Right atrium auricular region (tissue), 2 donors: ENCODE data around the gene ZNF845. TPM values are rescaled to one million over a fixed set of nuclear protein-coding genes. Genes with fewer than 3 reads are reported as not detected.
"Not testable (repeated sequence)": the region's sequence is repeated elsewhere in the genome, so short reads cannot be mapped to it uniquely, and the experiment has no call there.

ENCODE experiments used
- DNase-seq: peaks from one replicate; pipeline ENCODE4 v3.0.0-alpha.2; 2019; ENCODE audit warnings: low spot score
- H3K27ac ChIP-seq, 2 donors: fragments of 200-600 bp; sonication (generic); 1 replicate in 1 of 2; 2 replicates in 1 of 2; pipeline ENCODE4 v1.5.1; 2016 to 2019
- H3K27me3 ChIP-seq, 2 donors: fragments of 200-600 bp; sonication (generic); one replicate each; pipeline versions ENCODE4 v1.5.1 to v1.6.0; 2017 to 2019
- H3K36me3 ChIP-seq: fragments of 200-600 bp; sonication (generic); one replicate; pipeline ENCODE4 v1.5.1; 2016
- H3K4me1 ChIP-seq, 2 donors: fragments of 200-600 bp; sonication (generic); one replicate each; pipeline versions ENCODE4 v1.5.1 to v1.6.0; 2017 to 2019
- H3K4me3 ChIP-seq, 2 donors: fragments of 200-600 bp; sonication (generic); 1 replicate in 1 of 2; 2 replicates in 1 of 2; pipeline ENCODE4 v1.5.1; 2017 to 2019; ENCODE audit warnings: mild to moderate bottlenecking in 1 of 2, moderate library complexity in 1 of 2
- H3K9me3 ChIP-seq, 2 donors: fragments of 200-600 bp; sonication (generic); one replicate each; pipeline ENCODE4 v1.5.1; 2019
- CTCF ChIP-seq, 2 donors: fragments of 200-600 bp; sonication (generic); IDR thresholded peaks; one replicate each; pipeline ENCODE4 v1.5.1; 2019; ENCODE audit warnings: antibody characterized with exemption in 2 of 2
- total RNA-seq, 2 donors: library from RNA; depleted of rRNA; stranded (reverse); fragments of >200 nt; gene quantifications; one replicate each; pipeline ENCODE4 v1.1.0, GENCODE V29; 2016

ZNF845 gene
- total RNA-seq, 2 donors from 2014 or later, result 2.4 to 3.3 TPM

GRCh38 chr19:53396525-53396868 lies 62.9 kb downstream of the ZNF845 start:
- no peak overlapping the region for H3K27ac ChIP-seq
- no peaks in the 10 kb centered on the region for H3K9me3 ChIP-seq
- no peaks in the 10 kb centered on the region for H3K27me3 ChIP-seq
- H3K4me3 ChIP-seq, result no peak overlapping the region
- peaks cover 0 to 15% of the 10 kb centered on the region in 2 donors for H3K4me1 ChIP-seq
- DNase-seq, result no peak
- peaks cover 12% of the 10 kb centered on the region for H3K36me3 ChIP-seq
- no peak for TF ChIP-seq CTCF (IDR thresholded peaks at IDR 0.05)

- Histone ChIP-seq H3K36me3 (peaks cover 24% of the 10 kb centered on the region), H3K4me1 (peaks cover 0 to 15% of the 10 kb centered on the region in 2 donors)
- not testable (repeated sequence) for H3K27me3 ChIP-seq, DNase-seq, H3K27ac ChIP-seq, H3K9me3 ChIP-seq, H3K4me3 ChIP-seq
These were observed 64.4 kb downstream of the ZNF845 start for GRCh38 chr19:53397918-53398317.

Other genes starting within 250 kb of the ZNF845 start
- gene ZNF160, start 230.3 kb upstream of the ZNF845 start, total RNA-seq, result 10 to 100 TPM; 16.6 to 19.2 TPM
- 10 to 100 TPM; 14.1 to 24.7 TPM for gene ZNF415, start 200.8 kb upstream of the ZNF845 start, total RNA-seq
- gene ZNF347, start 174.7 kb upstream of the ZNF845 start, total RNA-seq, result 1 to 10 TPM; 4.1 to 5.1 TPM
- 1 to 10 TPM; 1.1 to 2.2 TPM for gene ZNF665, start 140.4 kb upstream of the ZNF845 start, total RNA-seq
- gene ZNF677, start 78.9 kb upstream of the ZNF845 start, total RNA-seq, result 10 to 100 TPM; 10.7 to 21.3 TPM
- gene VN1R2, start 75.5 kb upstream of the ZNF845 start, total RNA-seq, result not detected
- not detected for gene VN1R4, start 66.0 kb upstream of the ZNF845 start, total RNA-seq
- gene ZNF525, start 32.0 kb downstream of the ZNF845 start, total RNA-seq, result 1 to 10 TPM; 3.2 to 3.3 TPM
- 1 to 10 TPM; 2.3 to 4.2 TPM for gene ZNF765, start 61.4 kb downstream of the ZNF845 start, total RNA-seq
- gene ZNF761, start 98.2 kb downstream of the ZNF845 start, total RNA-seq, result 1 to 10 TPM; 3.8 to 6.0 TPM
- gene ZNF813, start 134.0 kb downstream of the ZNF845 start, total RNA-seq, result 1 to 10 TPM in 1 of 2 donors, under 1 TPM in 1; 0.63 to 1.3 TPM
- 10 to 100 TPM; 16.9 to 26.7 TPM for gene ZNF331, start 204.4 kb downstream of the ZNF845 start, total RNA-seq